UCSD-AML1 (cell line): Measurements from ENCODE around the gene HES3.

Experiments used
- DNase-seq: peaks from one replicate; lab custom pipeline; 2025; ENCODE audit not compliant: unreplicated experiment; lab: John Stamatoyannopoulos, UW

HES3 gene

GRCh38 chr1:6245086-6245868 is 1.3 kb downstream of the HES3 start:
- DNase-seq: peak; percentile 87

GRCh38 chr1:6245869-6246496 is 2.0 kb downstream of the HES3 start:
- no peak for DNase-seq

GRCh38 chr1:6246497-6247467 is 2.8 kb downstream of the HES3 start:
- peak; percentile 69 for DNase-seq

- DNase-seq: no peak
Measured at GRCh38 chr1:6247651-6248050, 3.7 kb downstream of the HES3 start.

- DNase-seq: no peak
Measured at GRCh38 chr1:6248161-6248776, 4.3 kb downstream of the HES3 start.

- no peak for DNase-seq
Measured at GRCh38 chr1:6248932-6249738, 5.2 kb downstream of the HES3 start.

- DNase-seq: no peak
Measured at GRCh38 chr1:6249739-6250689, 6.0 kb downstream of the HES3 start.

GRCh38 chr1:6251233-6251632 is 7.3 kb downstream of the HES3 start:
- DNase-seq: no peak

GRCh38 chr1:6251681-6252373 is 7.8 kb downstream of the HES3 start:
- DNase-seq: no peak

- DNase-seq: no peak
Measured at GRCh38 chr1:6252374-6252710, 8.4 kb downstream of the HES3 start.

GRCh38 chr1:6253380-6253779 is 9.4 kb downstream of the HES3 start:
- no peak for DNase-seq

GRCh38 chr1:6254691-6255090 is 10.7 kb downstream of the HES3 start:
- no peak for DNase-seq

- no peak for DNase-seq
Measured at GRCh38 chr1:6256645-6257044, 12.7 kb downstream of the HES3 start.

GRCh38 chr1:6257541-6258069 is 13.6 kb downstream of the HES3 start:
- DNase-seq: no peak

- no peak for DNase-seq
Measured at GRCh38 chr1:6258675-6259074, 14.7 kb downstream of the HES3 start.

GRCh38 chr1:6259491-6260362 is 15.7 kb downstream of the HES3 start:
- DNase-seq: peak; percentile 77

GRCh38 chr1:6260433-6260934 is 16.5 kb downstream of the HES3 start:
- no peak for DNase-seq
